Measurements from ENCODE around the gene METTL21C. TPM values are rescaled to one million over a fixed set of nuclear protein-coding genes. Genes with fewer than 3 reads are reported as not detected.

Gene METTL21C
- total RNA-seq = not detected in 2 replicates

DNA sequence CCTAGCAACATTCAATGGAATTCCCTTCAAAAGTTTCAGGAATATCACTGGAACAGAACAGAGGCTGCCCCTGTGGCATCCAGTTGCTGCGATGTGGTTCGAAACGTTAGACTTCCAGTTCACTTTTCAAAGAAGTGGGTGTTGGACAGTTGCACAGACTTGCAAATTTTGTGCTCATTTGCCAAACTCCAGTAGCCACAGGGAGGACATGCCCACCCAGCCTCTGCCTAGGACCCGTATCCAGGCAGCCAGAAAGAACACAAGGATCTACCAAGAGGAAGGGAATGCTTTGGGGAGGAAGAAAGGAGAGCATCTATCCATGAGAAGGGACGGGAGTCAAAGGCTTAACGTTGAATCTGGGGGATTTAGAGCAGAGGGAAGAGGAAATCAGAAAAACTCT, at the start of gene METTL21C:
METTL21C (minus strand) TSS at position 108 of the 400 bp plus-strand sequence. CDS start 546 bp downstream, outside the sequence.
- DNase-seq (ENCODE audit: extremely low read depth, low read depth, low spot score) = no peak

DNA sequence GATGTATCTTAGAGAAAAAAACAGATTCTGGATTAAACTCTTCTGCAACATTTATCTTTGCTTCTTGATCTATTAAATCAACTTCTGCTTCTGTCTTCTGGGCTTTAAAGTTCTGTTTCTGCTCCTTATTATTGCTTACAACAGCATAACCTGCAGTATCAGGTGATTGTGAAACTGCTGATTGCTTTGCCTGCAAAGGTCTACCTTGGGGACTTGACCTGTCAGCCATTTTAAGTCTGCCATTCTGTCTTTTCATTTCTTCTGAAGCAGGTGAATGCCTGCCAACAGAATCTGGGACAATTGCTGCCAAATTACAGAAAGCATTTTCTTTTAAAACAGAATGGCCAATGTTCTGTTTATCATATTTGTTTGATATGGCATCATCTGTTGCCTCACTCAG, 47.7 kb upstream of the METTL21C start:
- no peak for DNase-seq (ENCODE audit: extremely low read depth, low read depth, low spot score)

DNA sequence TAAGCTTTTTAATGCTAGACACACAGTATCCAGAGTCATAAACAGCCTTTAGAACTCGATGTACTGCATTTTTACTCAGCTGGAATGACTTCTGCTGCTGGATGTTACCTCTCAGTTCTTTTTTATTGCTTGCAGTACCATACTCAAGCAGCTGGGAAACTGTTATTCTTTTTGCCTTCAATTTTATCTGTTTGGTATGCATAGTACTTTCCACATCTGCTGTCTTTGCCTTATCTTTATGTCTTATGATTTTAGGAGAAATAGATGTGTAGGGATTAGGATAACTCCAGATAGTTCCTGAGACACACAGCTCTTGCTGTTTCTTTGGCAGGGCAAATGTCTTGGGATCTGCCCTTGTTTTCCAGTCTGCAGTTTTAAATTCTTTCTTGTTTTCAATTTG, 47.3 kb upstream of the METTL21C start:
- DNase-seq (ENCODE audit: extremely low read depth, low read depth, low spot score) = no peak

DNA sequence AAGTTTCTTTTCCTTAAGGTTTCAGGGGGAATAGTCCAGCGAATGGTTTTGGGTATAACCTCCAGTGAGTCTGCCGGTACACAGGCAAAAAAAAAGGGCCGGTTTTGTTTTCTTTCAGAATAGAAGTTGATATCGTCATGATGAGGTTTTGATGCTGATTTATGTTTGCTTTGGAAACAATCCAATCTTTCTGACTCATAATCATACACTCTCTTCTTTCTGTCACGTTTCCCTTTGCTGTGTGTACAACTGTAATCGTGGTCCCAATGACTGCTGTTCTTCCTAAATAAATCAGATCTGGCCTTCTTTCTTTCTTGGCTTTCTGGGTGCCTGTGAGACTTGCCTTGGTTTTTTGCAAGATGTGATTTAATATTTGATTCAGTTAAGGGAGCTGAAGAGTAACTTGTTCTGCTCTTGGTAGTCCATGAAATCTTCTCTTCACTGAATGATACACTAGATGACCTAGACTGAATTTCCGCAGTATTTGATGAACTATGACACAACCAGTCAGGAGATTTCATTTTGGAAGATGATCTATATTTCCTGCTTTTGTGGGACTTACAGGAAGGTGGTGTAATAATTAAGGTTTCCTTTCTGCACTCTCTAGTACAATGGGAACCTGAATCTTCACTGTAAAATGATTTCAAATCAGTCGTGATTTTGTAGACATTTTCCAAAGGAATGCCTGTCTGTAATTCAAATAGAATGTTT, 34.9 kb upstream of the METTL21C start:
- DNase-seq (ENCODE audit: extremely low read depth, low read depth, low spot score) = peak; percentile 90

DNA sequence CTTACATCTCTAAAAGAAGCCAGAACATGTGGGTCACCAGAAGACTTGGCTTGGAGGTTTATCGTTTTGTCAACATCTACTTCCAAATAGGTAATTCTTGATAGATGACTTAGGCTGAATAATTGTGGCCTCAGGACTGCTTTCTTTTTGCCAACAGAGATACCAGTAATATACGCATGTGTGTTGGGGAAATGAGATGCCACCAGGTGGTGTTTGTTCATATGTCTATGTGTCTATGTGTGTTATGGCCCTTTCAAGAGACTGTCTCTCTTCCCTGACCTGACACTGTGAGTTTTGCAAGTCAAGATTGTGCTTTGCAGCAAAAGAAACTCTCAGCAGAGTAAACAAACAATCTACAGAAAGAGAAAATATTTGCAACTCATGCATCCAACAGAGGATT, 31.6 kb upstream of the METTL21C start:
- no peak for DNase-seq (ENCODE audit: extremely low read depth, low read depth, low spot score)

DNA sequence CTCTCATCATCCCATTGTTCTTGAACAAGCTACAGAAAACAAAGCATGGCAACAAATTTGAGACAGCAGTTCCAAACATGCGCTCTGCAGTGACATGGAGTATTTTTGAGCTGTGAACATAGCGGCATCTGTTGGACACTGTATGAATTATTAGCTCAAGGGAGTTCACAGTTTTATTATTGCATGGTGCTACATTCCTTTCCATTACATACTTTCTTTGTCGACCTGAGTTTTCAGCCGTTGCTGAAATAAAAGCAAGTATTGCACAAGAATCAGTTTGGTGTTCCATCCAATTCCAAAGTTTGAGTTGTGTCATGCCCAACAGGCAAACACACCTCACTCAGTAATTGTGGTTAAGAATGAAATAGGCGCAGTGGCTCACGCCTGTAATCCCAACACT, 30.1 kb upstream of the METTL21C start:
- DNase-seq (ENCODE audit: extremely low read depth, low read depth, low spot score) = no peak

DNA sequence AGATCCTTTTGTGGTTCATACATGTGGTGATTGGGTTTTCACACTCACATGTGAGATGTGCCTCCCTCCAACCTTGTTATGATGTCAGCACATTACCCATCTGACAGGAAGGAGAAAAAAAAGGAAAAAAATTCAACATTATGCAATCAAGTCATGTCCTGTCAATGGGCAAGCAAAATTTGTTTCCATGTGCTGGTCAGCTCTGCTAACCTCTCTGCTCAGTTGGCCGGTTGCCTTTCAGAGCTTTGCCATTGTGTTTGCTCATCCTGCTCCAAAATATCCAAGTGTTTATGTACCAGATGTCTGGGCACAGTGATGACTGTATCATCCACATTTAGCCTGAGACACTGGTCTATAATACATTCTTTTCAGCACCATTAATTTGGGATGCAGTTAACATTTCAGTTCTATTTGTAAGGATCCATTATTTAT, 27.0 kb upstream of the METTL21C start:
- no peak for DNase-seq (ENCODE audit: extremely low read depth, low read depth, low spot score)

DNA sequence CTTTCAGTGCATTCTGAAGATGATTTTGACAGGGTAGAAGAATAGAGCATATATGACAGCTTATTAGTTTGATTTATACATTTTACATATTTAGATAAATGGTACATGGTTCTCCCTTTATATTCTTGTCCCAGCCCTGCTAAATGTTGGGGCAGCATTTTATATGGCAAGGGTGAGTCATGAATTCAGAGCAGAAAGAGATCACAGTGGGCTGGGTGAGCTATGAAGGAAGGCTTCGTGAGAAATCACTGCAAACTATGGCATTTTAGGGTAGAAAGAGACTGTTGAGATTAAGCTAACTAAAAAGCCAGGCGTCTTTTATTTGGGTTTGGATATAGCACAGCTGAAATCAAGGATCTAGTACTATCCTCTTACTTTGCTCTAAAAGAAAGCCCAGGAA, 23.9 kb upstream of the METTL21C start:
- DNase-seq (ENCODE audit: extremely low read depth, low read depth, low spot score) = no peak

DNA sequence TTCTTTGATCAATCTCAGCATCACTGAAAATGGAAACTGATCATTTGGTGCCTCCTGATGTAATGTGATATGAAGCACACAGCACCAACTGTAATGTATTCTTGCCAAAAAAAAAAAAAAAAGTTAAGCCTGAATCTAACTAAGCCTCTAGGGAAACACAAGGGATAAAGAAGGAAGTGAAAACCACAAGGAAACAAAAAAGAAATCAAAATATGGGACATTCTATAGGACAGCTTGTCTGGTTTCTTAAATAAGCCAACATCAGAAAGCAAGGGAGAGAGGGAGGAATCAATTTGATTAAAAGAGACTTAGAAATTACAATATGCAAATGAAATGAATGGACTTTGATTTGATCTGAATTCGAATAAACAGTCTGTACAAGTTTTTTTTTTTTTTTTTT, 20.6 kb upstream of the METTL21C start:
- DNase-seq (ENCODE audit: extremely low read depth, low read depth, low spot score) = no peak

DNA sequence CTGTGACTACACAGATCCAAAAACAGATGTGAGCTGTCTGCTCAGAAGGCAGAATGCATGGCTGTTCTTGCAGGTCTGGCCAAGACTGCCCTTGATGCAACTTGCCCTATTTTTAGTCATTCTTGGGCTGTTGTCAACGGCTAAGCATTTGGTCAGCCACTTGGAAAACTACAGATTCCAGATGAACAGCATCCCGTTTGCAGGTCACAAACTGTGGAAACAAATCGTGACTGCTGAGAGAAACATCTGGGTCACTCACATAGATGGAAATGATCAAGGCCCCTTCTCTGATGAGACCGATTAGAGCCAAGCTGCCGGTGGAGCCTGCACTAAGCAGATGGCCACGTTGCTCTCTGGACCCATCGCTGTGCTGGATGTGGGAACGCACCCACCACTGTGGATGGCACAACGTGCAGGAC, 15.4 kb upstream of the METTL21C start:
- DNase-seq (ENCODE audit: extremely low read depth, low read depth, low spot score) = no peak

DNA sequence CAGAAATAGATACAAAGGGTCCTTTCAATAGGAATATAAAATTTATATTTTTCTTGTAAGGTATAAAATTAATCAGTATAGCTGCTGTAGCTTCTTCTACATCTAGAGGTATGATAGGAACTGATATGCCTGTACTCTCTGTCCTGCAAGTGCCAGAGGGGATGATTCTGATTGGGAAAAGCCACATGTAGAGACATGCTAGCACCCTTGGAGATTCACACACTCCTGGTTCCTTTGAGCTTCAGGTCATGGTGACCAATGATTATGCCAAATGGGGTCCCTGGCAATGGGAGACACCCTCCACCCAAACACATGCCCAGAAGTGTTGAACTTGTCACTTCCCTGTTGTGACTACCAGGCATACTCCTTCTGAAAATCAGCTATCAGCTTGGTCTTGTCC, 14.7 kb upstream of the METTL21C start:
- DNase-seq (ENCODE audit: extremely low read depth, low read depth, low spot score) = no peak

DNA sequence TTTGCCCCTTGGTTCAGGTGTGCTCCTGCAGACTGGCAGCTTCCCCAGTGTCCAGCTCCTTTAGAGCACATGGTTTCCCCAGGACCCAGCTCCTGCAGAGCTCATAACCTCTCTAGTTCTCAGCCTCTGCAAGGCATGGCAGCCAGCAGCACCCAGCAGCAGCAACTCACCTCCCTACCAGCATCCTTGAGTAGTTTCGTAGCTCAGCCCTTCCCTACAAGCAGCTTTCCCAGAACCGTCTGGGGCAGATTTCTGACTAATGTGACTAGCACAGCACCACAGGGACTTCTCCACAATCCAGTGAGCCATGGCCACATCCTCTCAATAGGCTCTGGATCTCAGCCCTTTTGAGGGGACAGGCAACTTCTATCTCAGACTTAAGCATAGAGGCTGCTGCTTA, 14.1 kb upstream of the METTL21C start:
- DNase-seq (ENCODE audit: extremely low read depth, low read depth, low spot score) = no peak

DNA sequence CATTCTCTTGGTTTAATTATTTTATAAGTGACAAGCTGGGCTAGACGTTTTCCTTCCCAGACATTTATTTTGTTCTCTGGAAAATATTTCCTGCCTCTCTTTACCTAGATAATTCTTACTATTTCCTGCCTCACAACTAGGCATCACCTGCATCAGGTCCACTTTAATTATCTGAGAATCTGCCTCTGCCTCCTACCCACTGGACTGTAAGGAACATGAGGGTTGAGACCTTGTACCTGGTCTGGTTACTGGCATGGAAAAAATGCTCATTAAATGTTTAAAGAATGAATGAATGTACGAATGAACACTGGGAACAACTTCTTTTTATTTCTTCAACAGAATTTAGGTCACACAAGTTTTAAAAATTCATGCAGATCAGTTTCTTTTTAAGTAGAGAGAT, 13.4 kb upstream of the METTL21C start:
- DNase-seq (ENCODE audit: extremely low read depth, low read depth, low spot score) = no peak

DNA sequence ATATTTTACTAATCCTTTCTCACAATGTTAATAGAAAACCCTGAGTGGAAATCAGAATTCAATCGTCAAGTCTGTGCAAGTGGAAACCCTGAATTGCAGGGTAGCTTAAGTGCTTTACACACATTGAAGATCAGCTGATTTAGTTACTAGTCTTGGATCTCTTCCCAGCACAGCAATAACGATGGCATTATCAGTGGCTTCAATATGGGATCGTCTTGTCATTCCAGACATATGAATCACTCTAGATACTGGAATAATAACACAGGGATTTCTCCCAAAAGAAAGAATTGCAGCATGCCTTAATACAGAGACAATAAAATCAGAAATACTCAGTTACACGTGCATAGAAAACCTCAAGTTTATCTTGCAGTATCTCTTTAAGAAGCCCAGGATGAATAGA, 12.6 kb upstream of the METTL21C start:
- peak; percentile 60 for DNase-seq (ENCODE audit: extremely low read depth, low read depth, low spot score)

DNA sequence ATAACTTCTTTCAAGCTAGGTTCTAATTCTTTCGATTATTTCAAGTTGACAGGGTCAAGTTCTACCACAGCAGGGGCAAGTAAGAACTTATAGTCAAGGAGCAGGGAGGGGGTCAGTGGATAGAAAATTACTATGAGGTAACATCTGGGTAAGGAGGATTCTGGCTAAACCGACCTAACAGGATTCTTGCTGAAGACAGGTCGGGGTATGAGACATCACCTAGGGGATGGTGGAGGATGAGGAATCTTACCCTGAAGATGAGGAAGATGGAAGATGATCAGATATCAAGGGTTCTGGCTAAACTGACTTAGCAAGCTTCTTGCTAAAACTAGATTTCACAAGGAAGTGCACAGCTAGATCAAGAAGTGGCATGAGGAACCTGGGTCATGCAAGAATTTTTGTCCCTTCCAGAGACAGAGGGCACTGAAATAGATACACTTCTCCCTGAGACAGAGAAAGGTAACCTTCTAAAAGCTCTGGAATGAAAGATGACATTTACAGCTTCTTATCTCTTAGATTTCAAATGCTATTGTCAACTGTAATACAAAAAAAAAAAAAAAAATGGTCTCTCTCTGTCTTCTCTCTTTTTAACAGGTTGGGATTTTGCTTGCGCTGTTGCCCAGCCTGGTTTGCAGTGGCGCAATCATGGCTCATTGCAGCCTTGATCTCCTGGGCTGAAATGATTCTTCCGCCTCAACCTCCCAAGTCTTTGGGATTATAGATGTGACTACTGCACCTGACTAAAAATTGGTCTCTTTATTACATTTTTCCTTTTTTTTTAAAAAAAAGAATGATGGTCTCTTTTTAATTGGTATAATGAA, 9.6 kb upstream of the METTL21C start:
- no peak for DNase-seq (ENCODE audit: extremely low read depth, low read depth, low spot score)

DNA sequence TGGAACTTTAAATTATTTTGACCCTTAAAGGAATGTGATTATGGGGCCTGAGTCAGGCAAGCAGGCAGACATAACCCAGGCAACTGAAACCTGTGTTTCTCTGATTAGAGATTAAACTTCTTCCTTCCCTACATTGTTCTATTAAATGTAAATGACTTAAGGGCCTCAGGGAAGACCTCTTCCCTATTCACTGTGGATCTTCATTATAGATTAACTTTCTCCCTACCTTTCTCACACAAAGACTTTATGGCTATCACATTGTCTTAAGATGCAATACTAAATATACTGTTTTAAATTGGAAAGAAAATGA, 8.8 kb upstream of the METTL21C start:
- DNase-seq (ENCODE audit: extremely low read depth, low read depth, low spot score) = no peak

DNA sequence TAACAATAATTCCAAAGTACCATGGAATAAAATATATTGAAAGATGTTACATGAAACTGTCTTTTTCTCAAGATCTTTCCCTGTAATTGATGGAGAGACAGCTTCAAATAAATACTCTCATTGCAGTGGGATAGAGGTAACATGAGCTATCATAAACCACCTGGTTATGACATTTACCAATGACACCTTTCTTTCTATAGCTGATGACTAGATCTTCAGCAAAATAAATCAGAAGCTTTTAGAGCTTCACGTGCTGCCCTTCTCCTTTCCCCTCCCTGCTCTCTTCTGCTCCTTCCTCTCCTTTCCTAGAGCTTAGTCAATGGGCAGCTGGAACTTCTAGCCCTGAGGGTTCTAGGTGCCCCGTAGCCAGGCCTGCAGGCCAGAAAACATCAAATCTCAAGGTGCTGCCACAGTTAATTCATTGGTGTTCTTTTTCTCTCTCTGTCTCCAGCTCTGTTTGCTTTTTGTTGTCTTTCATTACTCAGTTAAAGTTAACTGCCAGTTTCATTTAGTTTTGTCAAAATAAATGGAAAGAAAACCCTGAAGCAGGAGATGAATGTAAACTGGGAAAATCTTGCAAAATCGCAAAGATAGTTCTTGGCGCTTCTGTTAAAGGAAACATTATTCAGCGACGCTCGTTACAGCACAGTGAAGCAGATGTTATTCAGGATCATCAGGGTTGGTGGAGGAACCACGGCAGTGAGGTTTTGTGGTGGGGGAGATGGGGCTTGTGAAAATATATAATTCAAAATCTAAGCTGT, 8.3 kb upstream of the METTL21C start:
- DNase-seq (ENCODE audit: extremely low read depth, low read depth, low spot score) = no peak

DNA sequence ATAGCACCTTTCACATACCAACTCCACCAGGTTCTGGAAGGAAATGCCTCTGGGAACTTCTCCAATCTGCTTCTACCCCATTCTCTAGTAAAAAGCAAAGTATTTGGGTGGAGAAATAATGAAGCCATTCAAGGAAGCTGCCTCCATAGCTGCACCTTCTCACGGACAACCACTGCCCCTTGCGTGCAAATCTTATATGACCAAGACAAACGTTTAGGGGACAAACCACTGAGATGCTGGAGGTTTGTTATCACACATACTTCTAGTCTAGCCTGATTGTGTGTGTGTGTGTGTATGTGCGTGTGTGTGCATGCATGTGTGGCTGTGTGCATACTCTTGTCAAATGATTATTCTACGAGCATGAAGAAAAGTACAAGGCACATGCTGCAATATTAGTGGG, 6.5 kb upstream of the METTL21C start:
- DNase-seq (ENCODE audit: extremely low read depth, low read depth, low spot score) = no peak

DNA sequence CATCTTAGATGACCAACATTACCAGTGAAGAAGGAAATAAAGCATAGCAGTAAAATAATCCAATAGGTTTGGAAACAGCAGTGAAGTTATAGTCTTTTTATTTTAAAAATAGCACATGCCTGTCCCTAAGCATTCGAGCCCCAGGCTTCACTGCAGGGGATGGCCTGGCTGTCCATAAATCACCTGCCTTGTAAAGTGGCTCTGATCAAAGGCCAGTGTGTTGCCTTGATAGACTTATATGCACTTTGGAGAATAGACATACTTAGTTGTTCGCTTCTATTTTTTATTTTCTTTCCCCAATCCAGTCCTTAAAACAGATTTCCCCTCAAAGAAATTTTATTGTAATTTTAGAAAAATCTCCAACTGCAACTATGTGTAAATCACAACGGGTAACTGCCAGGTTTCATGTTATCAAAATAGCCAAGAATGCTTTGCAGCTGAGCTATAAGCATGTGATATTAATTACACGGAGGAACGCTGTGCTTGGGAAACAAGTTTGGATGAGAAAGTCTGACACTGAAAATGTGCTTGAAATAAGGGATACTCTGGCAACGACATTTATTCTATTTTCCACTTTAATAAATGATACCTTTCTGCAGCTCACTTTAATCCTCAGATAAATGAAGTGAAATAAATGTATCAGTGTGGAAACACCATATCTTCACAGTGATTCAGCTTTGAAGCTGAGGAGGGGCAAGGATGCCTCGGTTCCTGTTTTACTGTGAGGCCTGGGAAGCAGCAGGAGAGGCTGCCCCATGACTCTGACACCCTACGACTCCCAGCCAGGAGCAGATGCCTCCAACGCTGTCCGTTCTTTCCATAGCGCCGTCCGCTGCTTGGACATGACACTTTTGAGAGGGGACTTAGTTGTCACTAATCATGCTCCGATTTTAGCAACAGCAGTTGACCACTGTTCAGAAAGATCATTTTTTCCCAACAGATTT, 5.5 kb upstream of the METTL21C start:
- DNase-seq (ENCODE audit: extremely low read depth, low read depth, low spot score) = no peak

DNA sequence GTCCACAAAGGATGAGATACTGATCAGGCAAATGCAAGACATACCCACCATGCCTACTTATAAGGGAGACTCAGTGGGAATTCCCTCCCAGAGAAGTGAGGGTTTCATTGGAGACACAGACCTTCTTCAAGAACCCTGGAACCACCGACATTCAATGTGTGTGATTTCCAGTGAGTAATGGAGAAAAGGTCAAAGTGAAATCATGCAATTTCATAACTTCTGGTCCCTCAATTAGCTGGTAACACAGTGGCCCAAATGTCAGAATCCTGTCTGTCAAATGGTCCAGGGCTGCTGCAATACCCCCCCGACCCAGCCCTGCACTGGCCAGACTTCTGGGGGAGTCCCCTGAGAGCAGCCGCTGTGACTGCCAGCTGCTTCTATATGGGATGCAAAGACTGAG, 4.7 kb upstream of the METTL21C start:
- DNase-seq (ENCODE audit: extremely low read depth, low read depth, low spot score) = no peak

DNA sequence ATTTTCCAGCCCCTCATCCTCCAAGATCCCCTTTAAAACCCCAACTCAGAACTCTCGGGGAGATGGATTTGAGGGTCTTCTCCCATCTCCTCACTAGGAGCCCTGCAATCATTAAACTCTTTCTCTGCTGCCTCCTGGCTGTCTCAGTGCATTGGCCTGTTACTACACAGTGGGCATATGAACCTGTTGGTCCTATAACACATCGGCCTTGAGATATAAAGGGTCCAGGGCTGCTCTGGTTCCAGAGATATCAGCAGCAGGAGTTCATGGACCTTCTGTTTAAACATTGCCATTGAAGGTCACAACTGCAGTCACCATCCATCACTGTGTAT, 3.8 kb upstream of the METTL21C start:
- DNase-seq (ENCODE audit: extremely low read depth, low read depth, low spot score) = no peak
